Measurements from ENCODE around the gene FGGY. TPM values are rescaled to one million over a fixed set of nuclear protein-coding genes. Genes with fewer than 3 reads are reported as not detected.
"Not testable (repeated sequence)": the region's sequence is repeated elsewhere in the genome, so short reads cannot be mapped to it uniquely, and the experiment has no call there.

The FGGY gene
- total RNA-seq, 1 experiment from 2014 or later, result 10.2 TPM

DNA sequence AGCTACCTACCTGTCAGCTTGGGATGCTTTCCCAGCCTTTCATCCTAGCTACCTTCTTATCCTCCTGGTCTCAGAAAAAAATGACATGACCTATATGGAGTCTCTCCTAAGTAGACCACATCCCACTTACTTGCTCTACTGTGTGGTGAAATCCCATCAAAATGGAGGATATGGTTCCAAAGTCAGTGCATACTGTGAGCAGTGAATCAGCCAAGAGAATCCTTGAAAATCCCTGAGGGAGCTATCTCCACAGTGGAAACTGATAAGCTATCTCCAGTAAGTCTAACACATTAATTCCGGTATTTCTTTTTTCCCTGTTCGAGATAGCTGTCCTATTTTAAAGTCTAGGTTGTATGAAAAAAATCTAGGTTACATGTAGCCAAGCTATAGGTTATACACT is 189.7 kb downstream of the FGGY start:
- in situ Hi-C loops (cut with HindIII; ENCODE audit: low sequenced_read_pairs), result no loop called here
- no peak for DNase-seq (ENCODE audit: low spot score)

DNA sequence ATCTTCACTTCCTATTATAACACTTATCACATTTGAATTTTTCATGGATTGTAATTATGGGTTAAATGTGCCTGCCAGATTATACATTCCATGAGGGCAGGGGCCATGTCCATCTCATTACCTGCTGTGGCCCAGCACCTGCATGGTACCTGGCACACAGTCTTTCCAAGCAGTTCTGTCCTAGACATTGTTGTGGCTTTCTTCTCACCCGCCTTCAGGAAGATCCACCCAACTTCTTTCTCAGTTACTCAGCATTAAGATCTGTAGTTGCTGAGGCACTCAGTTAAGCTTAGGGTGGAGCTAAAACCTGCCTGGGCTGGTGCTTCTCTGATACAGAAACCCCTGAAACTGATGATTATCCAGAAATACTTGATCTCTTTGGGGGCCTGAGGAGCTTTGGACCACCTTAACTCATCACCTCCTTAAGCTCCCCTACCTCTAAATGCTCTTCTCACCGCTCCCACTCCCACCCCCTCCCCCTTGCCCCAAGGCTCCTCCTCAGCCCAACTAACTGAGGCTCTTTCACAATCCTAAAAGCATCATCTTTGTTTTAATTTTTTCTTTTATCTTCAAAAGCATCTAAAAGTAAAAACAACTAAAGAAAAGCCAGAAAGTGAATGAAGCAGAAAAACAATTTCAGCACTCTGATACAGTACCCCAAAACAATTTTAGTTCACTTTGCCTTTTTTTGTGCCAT is 190.6 kb downstream of the FGGY start:
- in situ Hi-C loops (cut with HindIII; ENCODE audit: low sequenced_read_pairs), result no loop called here
- no peak for DNase-seq (ENCODE audit: low spot score)

- in situ Hi-C loops (cut with HindIII; ENCODE audit: low sequenced_read_pairs), result no loop called here
Measured at GRCh38 chr1:59492500-59492899, 195.6 kb downstream of the FGGY start.

GRCh38 chr1:59494145-59494833 is 197.4 kb downstream of the FGGY start:
- in situ Hi-C loops (cut with HindIII; ENCODE audit: low sequenced_read_pairs), result no loop called here
- no peak for DNase-seq (ENCODE audit: low spot score)

More at GRCh38 chr1:59492500-59492899, 195.6 kb downstream of the FGGY start:
- peak; percentile 30 for DNase-seq (ENCODE audit: low spot score)

GRCh38 chr1:59496156-59496555 is 199.3 kb downstream of the FGGY start:
- in situ Hi-C loops (cut with HindIII; ENCODE audit: low sequenced_read_pairs), result not testable (repeated sequence)

DNA sequence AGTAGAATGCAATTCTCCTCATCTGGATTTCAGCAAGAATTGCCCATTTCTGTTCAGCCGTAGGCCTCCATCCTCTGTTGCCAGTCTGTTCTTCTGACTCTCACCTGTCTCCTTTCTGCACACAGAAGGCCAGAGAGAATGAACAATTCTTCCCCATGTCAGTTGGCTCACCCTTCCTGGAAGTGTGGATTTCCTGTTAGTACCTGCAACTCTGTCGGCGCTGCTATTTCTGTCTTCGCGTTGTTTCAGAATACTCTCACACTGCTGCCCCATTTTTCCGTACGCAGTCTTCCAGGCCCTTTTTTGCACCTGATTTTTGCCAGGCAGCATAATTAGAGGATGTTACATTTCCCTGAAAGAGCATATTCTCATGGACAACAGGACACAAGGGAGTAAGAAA is 200.7 kb downstream of the FGGY start:
- peak; percentile 83 for DNase-seq (ENCODE audit: low spot score)
- in situ Hi-C loops (cut with HindIII; ENCODE audit: low sequenced_read_pairs), result no loop called here

More at GRCh38 chr1:59496156-59496555, 199.3 kb downstream of the FGGY start:
- not testable (repeated sequence) for DNase-seq (ENCODE audit: low spot score)

DNA sequence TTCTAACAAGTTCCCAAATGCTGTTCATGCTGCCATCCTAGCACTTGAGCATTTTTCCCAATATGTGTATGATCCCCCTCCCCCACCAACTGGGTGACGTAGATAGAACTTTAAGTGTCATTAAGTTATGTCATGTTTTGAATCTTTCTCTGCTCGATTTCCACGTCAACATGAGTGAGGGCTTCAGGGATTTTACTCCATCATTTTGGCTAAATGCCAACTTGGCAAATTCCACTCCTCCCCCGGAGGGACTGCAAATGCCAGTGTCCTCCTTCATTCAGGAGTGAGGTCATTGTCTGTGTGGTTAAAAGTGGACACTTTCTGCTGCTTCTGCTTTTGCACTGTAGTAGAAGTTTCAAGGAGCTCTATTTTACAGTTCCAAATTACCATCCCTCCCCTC is 201.7 kb downstream of the FGGY start:
- in situ Hi-C loops (cut with HindIII; ENCODE audit: low sequenced_read_pairs), result no loop called here
- DNase-seq (ENCODE audit: low spot score), result peak; percentile 79

GRCh38 chr1:59499273-59499942 is 202.5 kb downstream of the FGGY start:
- in situ Hi-C loops (cut with HindIII; ENCODE audit: low sequenced_read_pairs), result no loop called here
- no peak for DNase-seq (ENCODE audit: low spot score)

GRCh38 chr1:59499943-59500569 is 203.2 kb downstream of the FGGY start:
- in situ Hi-C loops (cut with HindIII; ENCODE audit: low sequenced_read_pairs), result no loop called here

DNA sequence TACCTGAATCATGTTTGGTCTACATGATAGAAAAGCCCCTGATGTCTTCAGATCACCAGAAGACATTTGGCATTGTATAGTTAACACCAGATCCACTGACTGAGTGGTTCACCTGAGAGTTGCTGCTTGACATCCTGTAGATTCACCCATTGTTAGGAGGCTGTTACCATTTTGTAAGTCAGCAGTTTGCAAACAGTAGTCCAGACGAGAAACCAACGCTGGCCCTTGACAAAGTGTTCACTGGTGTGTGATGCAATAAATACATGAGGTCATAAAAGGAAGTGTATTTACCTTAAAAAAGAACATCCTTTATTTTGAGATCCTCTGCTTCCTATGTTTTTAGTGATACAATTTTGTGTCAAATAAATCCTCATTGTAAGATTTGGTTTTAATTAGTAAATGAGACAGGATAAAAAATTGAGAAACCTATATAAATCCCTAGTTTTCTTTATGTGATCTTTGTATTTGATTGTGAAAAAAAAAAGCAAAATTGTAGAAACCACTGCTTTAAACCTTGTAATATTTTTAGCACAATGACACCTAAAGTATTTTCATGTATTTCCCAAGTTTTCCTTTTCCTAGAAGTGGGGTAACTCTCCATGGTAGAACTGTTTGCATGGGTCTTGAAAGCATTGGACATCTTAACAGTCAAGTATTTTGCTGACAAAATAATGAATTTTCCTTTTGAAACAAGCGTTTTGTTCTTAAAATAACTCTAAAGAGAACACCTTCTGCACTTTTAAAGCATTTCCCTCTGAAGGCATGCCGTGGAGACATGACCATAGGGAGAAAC is 204.3 kb downstream of the FGGY start:
- DNase-seq (ENCODE audit: low spot score), result no peak
- in situ Hi-C loops (cut with HindIII; ENCODE audit: low sequenced_read_pairs), result no loop called here

More at GRCh38 chr1:59499943-59500569, 203.2 kb downstream of the FGGY start:
- DNase-seq (ENCODE audit: low spot score), result no peak

DNA sequence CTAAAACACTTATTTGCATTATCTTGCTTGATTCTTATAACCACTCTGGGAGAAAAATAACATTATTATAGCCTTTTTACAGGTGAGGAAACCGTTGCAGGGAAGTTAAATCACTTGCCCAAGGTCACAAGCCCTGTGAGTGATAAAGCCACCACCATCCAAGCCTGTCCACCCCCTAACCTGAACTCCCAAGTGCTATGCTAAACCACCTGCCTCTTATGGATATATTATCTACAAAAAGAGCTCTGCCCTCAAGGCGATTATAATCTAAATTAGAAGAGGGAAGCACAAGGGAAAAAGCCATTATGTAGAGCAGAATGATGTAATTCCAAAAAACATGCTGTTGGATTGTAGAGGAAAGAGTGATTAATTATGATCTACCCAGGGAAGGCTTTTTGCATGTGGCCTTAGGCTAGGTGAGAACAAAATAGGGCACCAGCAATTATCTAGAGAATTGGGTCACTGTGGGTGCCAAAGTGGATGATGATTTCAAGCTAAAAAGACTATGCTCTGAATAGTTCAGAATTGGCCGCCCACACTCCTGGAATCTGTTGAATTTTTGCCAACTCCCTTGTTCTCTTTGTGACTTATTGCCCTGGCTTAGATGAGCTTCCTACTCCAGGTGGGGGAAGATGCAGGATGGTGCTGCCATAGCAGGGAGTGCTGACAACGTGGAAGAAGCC is 205.3 kb downstream of the FGGY start:
- peak; percentile 28 for DNase-seq (ENCODE audit: low spot score)
- in situ Hi-C loops (cut with HindIII; ENCODE audit: low sequenced_read_pairs), result no loop called here

DNA sequence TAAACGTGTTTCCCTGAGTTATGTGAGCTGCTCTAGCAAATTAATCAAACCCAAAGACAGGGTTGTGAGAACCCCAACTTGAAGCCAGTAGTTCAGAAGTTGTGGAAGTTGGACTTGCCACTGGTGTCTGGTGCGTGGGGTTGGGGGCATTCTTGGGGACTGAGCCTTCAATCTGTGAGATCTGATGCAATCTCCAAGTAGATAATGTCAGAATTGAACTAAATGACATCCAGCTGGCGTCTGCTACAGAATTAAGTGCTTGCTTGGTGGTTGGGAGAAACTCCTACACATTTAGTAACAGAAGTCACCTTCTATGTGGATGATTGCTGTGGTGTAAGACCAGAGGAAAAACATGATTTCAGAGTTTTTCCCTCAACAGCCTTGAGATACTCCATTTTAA is 207.4 kb downstream of the FGGY start:
- no peak for DNase-seq (ENCODE audit: low spot score)
- in situ Hi-C loops (cut with HindIII; ENCODE audit: low sequenced_read_pairs), result no loop called here

DNA sequence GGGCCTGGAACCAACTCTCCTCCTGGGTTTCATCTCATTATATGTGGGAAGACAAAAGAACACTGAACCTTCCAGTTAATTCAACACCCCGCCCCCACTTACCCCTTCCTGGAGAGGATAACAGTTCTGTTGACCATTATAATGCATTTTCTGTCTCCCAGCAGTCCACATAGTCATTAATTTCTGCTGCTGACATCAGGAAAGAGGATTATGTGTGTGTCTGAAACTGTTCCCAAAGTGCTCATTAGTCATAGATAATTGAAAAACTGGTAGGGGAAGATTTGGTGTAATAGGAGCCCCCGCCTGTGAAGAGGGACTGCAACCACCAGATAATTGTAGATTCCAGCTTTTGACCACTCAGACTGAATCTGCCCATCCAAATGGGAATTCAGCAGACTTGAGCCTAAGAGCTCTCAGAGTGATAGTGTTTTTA is 208.7 kb downstream of the FGGY start:
- in situ Hi-C loops (cut with HindIII; ENCODE audit: low sequenced_read_pairs), result no loop called here
- no peak for DNase-seq (ENCODE audit: low spot score)

DNA sequence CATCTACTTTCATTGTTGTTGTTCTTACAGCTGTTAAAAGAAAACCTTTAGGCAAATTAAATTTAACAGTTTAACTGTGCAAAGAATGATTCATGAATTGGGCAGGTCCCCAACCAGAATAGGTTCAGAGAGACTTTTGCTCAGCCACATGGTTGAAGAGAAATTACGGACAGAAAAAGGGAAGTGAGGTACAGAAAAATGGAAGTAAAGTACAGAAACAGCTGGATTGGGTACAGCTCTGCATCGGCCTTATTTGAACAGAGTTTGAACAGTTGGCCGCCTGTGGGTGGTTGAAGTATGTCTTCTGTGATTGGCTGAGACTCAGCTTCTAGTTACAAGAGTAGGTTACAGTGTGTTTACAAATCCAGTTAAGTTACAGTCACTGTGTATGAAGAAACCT is 210.1 kb downstream of the FGGY start:
- in situ Hi-C loops (cut with HindIII; ENCODE audit: low sequenced_read_pairs), result no loop called here
- DNase-seq (ENCODE audit: low spot score), result no peak

- in situ Hi-C loops (cut with HindIII; ENCODE audit: low sequenced_read_pairs), result no loop called here
Measured at GRCh38 chr1:59509341-59509875, 212.5 kb downstream of the FGGY start.

DNA sequence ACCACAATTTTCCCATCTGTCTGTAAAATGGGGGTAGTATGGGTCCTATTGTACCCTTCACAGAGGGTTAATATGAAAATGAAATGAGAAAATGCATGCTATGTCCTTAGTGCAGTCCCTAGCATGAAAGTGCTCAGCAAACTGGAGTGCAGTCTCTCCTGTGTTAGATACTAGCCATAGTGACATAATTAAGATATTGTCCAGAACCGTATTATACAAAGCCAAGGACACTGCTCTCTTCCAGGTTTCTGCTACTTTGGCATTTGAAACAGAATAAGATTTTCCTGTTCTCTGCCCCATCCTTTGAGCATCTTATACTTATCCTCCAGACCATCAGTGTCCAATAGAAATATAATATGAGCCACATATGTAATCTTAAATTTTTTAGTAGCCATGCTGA is 213.4 kb downstream of the FGGY start:
- in situ Hi-C loops (cut with HindIII; ENCODE audit: low sequenced_read_pairs), result no loop called here
- DNase-seq (ENCODE audit: low spot score), result no peak

More at GRCh38 chr1:59509341-59509875, 212.5 kb downstream of the FGGY start:
- DNase-seq (ENCODE audit: low spot score), result no peak

DNA sequence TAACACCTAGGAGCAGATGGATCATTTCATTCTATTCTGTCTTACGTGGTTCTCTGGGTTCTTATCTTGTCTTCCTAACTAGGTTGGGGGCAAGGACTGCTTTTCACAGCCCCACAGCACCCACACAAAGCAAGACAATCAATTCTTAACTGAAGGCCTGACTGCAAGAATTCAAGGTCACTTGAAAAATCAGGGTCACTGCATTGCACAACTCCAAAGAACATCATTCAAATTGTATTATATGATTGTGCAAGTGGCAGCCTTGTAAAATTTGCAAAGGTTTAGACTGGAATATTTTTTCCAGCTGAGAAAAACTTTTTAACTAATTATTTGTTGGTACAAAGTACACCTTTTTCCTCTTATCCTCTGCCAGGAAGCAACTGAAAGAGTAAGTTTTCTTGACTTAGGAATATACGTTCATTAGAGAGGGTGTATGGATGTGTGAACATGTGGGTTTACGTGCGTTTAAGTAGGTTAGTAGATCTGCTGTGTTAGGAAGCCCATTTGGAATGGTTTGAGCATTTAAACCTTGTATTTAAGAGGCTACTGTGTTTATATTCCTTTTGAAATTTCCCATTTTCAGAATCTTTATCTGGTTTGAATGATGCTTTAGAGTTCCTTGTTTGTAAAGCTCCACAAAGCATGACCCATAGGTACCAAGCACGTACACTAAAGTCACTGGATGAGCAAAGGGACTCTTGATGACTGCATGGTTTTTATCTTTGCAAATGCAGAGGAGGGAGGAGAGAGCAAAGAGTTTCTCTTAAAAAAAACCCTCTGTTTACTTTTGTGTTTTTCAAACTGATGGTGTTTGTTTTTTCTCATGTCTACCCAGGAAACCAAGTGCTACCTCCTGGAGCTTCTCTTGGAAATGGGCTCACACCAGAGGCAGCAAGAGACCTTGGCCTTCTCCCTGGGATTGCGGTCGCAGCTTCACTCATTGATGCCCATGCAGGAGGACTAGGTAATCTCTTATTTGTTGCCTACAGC is 214.9 kb downstream of the FGGY start:
- DNase-seq (ENCODE audit: low spot score), result no peak
- in situ Hi-C loops (cut with HindIII; ENCODE audit: low sequenced_read_pairs), result no loop called here

All from G401 (cell line).